ENCODE measurements around the gene ACOX2. TPM values are rescaled to one million over a fixed set of nuclear protein-coding genes. Genes with fewer than 3 reads are reported as not detected.
A peak's percentile ranks its signal among the peaks of the same experiment; 100 is the strongest.

The ACOX2 gene
- total RNA-seq, 1 experiment from 2014 or later, result 10.8 TPM

GRCh38 chr3:58563386-58564035 lies 26.5 kb upstream of the ACOX2 start:
- intact Hi-C loops (cut with micrococcal nuclease), result loop anchor here (1.0 to 10.0 kb wide), 5 partner anchors 66 to 651 kb away; no protein-coding TSS in a partner anchor
- BruUV-seq (replicated peaks), result no TSS peak
- no peak overlapping the region for H2AFZ ChIP-seq (ENCODE audit: low read length)
- no peaks in the 10 kb centered on the region for H3K9me3 ChIP-seq (ENCODE audit: low read length)
- no peaks in the 10 kb centered on the region for H3K9me2 ChIP-seq (replicated peaks; ENCODE audit: low read length)
- peak overlapping the region; percentile 96 for H3K27ac ChIP-seq (ENCODE audit: low read length)
- ATAC-seq, result peak; percentile 73
- peaks cover 47% of the 10 kb centered on the region for H3K4me1 ChIP-seq (ENCODE audit: insufficient read depth, low read length)
- H3K9ac ChIP-seq (ENCODE audit: low read length), result peak overlapping the region; percentile 80
- H3K79me2 ChIP-seq (ENCODE audit: low read length), result no peaks in the 10 kb centered on the region
- ChIA-PET POLR2A (ENCODE audit: unreplicated experiment) (no interaction called here), CTCF (interaction anchor here (0.6 kb wide), 1 partner anchor 30 kb away, joined by 3 read pairs; no protein-coding TSS in a partner anchor)
- DNase-seq, result peak; percentile 96
- H3K4me3 ChIP-seq (ENCODE audit: low read length), result no peak overlapping the region
- TF ChIP-seq EZH2phosphoT487 (IDR thresholded peaks at IDR 0.05; ENCODE audit: borderline replicate concordance, low read length), result no peak
- TF ChIP-seq CTCF (conservative IDR thresholded peaks at IDR 0.05; ENCODE audit: low read depth, low read length), result no peak
- no peak for TF ChIP-seq EZH2 (IDR thresholded peaks at IDR 0.05; ENCODE audit: low read length, unreplicated experiment)
- H4K20me1 ChIP-seq (ENCODE audit: low read length), result no peaks in the 10 kb centered on the region
- peak overlapping the region; percentile 57 for H3K4me2 ChIP-seq (ENCODE audit: low read length)
- H3F3A ChIP-seq (ENCODE audit: low read length, unreplicated experiment), result peaks cover 6% of the 10 kb centered on the region
- no peaks in the 10 kb centered on the region for H3K36me3 ChIP-seq (ENCODE audit: low read depth, low read length)
- H3K27me3 ChIP-seq (ENCODE audit: low read length), result no peaks in the 10 kb centered on the region

DNA sequence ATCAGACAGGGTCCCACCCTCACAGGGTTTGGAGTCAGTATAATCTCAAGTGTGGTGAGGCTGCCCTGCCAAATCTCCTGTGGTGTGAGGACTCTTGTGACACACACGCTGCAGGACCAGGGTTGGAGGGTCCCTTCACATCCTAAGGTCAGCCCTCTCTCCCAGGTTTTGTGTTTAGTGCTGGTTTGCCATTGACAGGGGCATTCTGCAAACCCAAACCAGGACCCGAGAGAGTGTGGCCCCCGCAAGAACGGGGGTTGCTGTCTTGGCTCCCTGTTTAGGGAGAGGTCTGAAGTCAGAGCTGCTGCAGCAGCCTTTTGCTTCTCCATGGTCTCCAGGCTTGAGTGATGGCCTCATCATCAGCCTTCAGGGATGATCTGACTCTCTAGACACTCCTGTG lies 25.5 kb upstream of the ACOX2 start:
- no TSS peak for BruUV-seq (replicated peaks)
- Histone ChIP-seq H3F3A (ENCODE audit: low read length, unreplicated experiment) (peaks cover 6% of the 10 kb centered on the region), H3K27me3 (ENCODE audit: low read length) (no peaks in the 10 kb centered on the region), H3K36me3 (ENCODE audit: low read depth, low read length) (no peaks in the 10 kb centered on the region), H3K9me3 (ENCODE audit: low read length) (no peaks in the 10 kb centered on the region), H3K4me2 (ENCODE audit: low read length) (no peak overlapping the region), H3K79me2 (ENCODE audit: low read length) (no peaks in the 10 kb centered on the region), H4K20me1 (ENCODE audit: low read length) (no peaks in the 10 kb centered on the region), H3K4me3 (ENCODE audit: low read length) (no peak overlapping the region), H3K4me1 (ENCODE audit: insufficient read depth, low read length) (peaks cover 47% of the 10 kb centered on the region), H2AFZ (ENCODE audit: low read length) (no peak overlapping the region), H3K27ac (ENCODE audit: low read length) (peak overlapping the region; percentile 96), H3K9me2 (replicated peaks; ENCODE audit: low read length) (no peaks in the 10 kb centered on the region), H3K9ac (ENCODE audit: low read length) (no peak overlapping the region)
- DNase-seq, result no peak
- no peak for TF ChIP-seq EZH2 (IDR thresholded peaks at IDR 0.05; ENCODE audit: low read length, unreplicated experiment)
- intact Hi-C loops (cut with micrococcal nuclease), result loop anchor here (5.0 to 10.0 kb wide), 4 partner anchors 435 to 652 kb away; no protein-coding TSS in a partner anchor
- CTCF ChIA-PET, result no interaction called here
- POLR2A ChIA-PET (ENCODE audit: unreplicated experiment), result no interaction called here
- no peak for ATAC-seq

DNA sequence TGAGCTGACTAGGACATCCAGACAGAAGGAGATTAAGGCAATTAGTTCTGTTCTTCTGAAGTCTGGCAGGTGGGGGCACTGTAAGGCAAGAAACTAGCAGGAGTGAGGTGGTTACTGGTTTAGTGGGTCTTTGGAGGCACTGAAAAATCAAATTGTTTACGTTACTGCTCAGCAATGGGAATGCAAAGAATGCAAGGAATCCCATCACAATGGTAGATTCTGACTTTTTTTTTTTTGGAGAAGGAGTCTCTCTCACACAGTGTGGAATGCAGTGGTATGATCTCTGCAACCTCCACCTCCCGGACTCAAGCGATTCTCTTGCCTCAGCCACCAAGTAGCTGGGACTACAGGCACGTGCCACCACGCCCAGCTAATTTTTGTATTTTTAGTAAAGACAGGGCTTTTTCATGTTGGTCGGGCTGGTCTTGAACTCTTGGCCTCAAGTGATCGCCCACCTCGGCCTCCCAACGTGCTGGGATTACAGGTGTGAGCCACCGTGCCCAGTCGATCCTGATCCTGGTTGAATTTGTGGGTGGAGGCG lies 23.9 kb upstream of the ACOX2 start:
- Histone ChIP-seq H3K4me2 (ENCODE audit: low read length) (no peak overlapping the region; the same call in 1 of the 2 replicates), H3K36me3 (ENCODE audit: low read depth, low read length) (no peaks in the 10 kb centered on the region), H3K9ac (ENCODE audit: low read length) (no peak overlapping the region), H3K9me3 (ENCODE audit: low read length) (no peaks in the 10 kb centered on the region), H3K27me3 (ENCODE audit: low read length) (no peaks in the 10 kb centered on the region), H3K4me3 (ENCODE audit: low read length) (no peak overlapping the region), H4K20me1 (ENCODE audit: low read length) (no peaks in the 10 kb centered on the region), H3K27ac (ENCODE audit: low read length) (peak overlapping the region; percentile 44), H3K79me2 (ENCODE audit: low read length) (no peaks in the 10 kb centered on the region), H3K4me1 (ENCODE audit: insufficient read depth, low read length) (peaks cover 42% of the 10 kb centered on the region), H3F3A (ENCODE audit: low read length, unreplicated experiment) (peaks cover 6% of the 10 kb centered on the region), H3K9me2 (replicated peaks; ENCODE audit: low read length) (no peaks in the 10 kb centered on the region), H2AFZ (ENCODE audit: low read length) (0 out of 2 replicates have a peak overlapping the region, but pooled peaks have one; percentile 3)
- intact Hi-C loops (cut with micrococcal nuclease), result loop anchor here (5.0 to 10.0 kb wide), 4 partner anchors 436 to 654 kb away; no protein-coding TSS in a partner anchor
- ATAC-seq (peak; percentile 49), DNase-seq (peak; percentile 94)
- ChIA-PET POLR2A (ENCODE audit: unreplicated experiment) (no interaction called here), CTCF (interaction anchor here (0.6 to 1.3 kb wide), 5 partner anchors 66 to 1297 kb away, joined by 3 to 23 read pairs (median 4); partner anchors contain the start of gene KCTD6)
- peak; percentile 81 for TF ChIP-seq CTCF (conservative IDR thresholded peaks at IDR 0.05; ENCODE audit: low read depth, low read length)
- TF ChIP-seq EZH2phosphoT487 (IDR thresholded peaks at IDR 0.05; ENCODE audit: borderline replicate concordance, low read length), result no peak
- BruUV-seq (replicated peaks), result no TSS peak
